Measurements from ENCODE around the gene TNFRSF18. TPM values are rescaled to one million over a fixed set of nuclear protein-coding genes. Genes with fewer than 3 reads are reported as not detected.

Gene TNFRSF18
- total RNA-seq, 1 donor, result not detected

GRCh38 chr1:1228596-1229321 lies 22.4 kb upstream of the TNFRSF18 start:
- H2AFZ ChIP-seq (ENCODE audit: low read length), result no peak overlapping the region
- H4K20me1 ChIP-seq (ENCODE audit: insufficient read depth, low read length), result peaks cover 54% of the 10 kb centered on the region
- TF ChIP-seq CTCF (IDR thresholded peaks at IDR 0.05; ENCODE audit: extremely low read depth, low read depth, low read length), result no peak
- no peaks in the 10 kb centered on the region for H3K27me3 ChIP-seq (ENCODE audit: insufficient read depth, low read length)
- H3K4me3 ChIP-seq (ENCODE audit: insufficient read depth, low read length), result no peak overlapping the region
- no peaks in the 10 kb centered on the region for H3K9me3 ChIP-seq (ENCODE audit: low read depth, low read length)
- H3K79me2 ChIP-seq (ENCODE audit: insufficient read depth, low read length), result peaks cover 91% of the 10 kb centered on the region
- no peak overlapping the region for H3K4me2 ChIP-seq (ENCODE audit: insufficient read depth, low read length)
- H3K36me3 ChIP-seq (ENCODE audit: insufficient read depth, low read length), result peaks cover 12% of the 10 kb centered on the region
- no peak overlapping the region for H3K27ac ChIP-seq (ENCODE audit: low read depth, low read length)
- no peak for DNase-seq (ENCODE audit: insufficient read length, low spot score, missing footprints)
- H3K4me1 ChIP-seq (ENCODE audit: insufficient read depth, low read length), result peaks cover 13% of the 10 kb centered on the region

DNA sequence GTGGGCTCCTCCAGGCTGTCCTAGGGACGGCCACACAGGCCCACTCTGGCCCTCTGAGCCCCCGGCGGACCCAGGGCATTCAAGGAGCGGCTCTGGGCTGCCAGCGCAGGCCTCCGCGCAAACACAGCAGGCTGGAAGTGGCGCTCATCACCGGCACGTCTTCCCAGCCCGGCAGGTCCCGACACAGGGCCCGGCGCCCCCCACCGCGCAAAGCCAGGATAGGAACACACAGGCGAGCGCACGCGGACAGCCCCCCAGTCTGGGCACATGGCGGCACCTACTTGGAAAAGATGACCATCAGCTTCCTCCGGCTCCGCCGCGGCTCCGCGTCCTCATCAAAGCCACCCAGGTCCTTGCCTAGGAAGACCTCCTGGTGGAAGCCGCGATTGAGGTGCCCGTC lies 21.8 kb upstream of the TNFRSF18 start:
- Histone ChIP-seq H3K9me3 (ENCODE audit: low read depth, low read length) (no peaks in the 10 kb centered on the region), H3K36me3 (ENCODE audit: insufficient read depth, low read length) (peaks cover 14% of the 10 kb centered on the region), H4K20me1 (ENCODE audit: insufficient read depth, low read length) (peaks cover 57% of the 10 kb centered on the region)

DNA sequence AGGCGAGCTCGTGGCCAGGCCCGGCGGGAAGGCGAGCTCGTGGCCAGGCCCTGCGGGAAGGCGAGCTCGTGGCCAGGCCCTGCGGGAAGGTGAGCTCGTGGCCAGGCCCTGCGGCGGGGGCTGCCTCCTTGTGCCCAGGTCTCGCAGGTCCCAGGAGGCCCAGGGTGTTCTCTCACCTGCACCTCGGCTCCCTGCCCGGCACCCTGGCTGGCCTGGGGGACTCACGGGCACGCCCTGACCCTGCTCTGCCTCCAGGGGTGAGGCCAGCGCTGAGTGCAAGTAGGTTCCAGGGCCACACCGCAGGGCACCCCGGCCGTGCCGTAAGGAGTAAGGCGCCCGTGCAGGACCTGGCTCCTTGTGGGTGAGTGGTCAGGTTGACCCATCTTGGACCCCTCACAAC lies 21.0 kb upstream of the TNFRSF18 start:
- no peaks in the 10 kb centered on the region for H3K9me3 ChIP-seq (ENCODE audit: low read depth, low read length)
- H3K4me3 ChIP-seq (ENCODE audit: insufficient read depth, low read length), result no peak overlapping the region
- H3K27ac ChIP-seq (ENCODE audit: low read depth, low read length), result no peak overlapping the region
- no peak overlapping the region for H2AFZ ChIP-seq (ENCODE audit: low read length)
- H3K79me2 ChIP-seq (ENCODE audit: insufficient read depth, low read length), result peaks cover 82% of the 10 kb centered on the region
- H3K4me1 ChIP-seq (ENCODE audit: insufficient read depth, low read length), result peaks cover 13% of the 10 kb centered on the region
- H3K4me2 ChIP-seq (ENCODE audit: insufficient read depth, low read length), result no peak overlapping the region
- no peaks in the 10 kb centered on the region for H3K27me3 ChIP-seq (ENCODE audit: insufficient read depth, low read length)
- peaks cover 22% of the 10 kb centered on the region for H3K36me3 ChIP-seq (ENCODE audit: insufficient read depth, low read length)
- peaks cover 62% of the 10 kb centered on the region for H4K20me1 ChIP-seq (ENCODE audit: insufficient read depth, low read length)
- TF ChIP-seq CTCF (IDR thresholded peaks at IDR 0.05; ENCODE audit: extremely low read depth, low read depth, low read length), result no peak
- no peak for DNase-seq (ENCODE audit: insufficient read length, low spot score, missing footprints)

More for the DNA sequence above, 21.8 kb upstream of the TNFRSF18 start:
- no peak overlapping the region for H3K4me3 ChIP-seq (ENCODE audit: insufficient read depth, low read length)
- no peaks in the 10 kb centered on the region for H3K27me3 ChIP-seq (ENCODE audit: insufficient read depth, low read length)
- H3K27ac ChIP-seq (ENCODE audit: low read depth, low read length), result no peak overlapping the region
- H2AFZ ChIP-seq (ENCODE audit: low read length), result no peak overlapping the region
- peaks cover 85% of the 10 kb centered on the region for H3K79me2 ChIP-seq (ENCODE audit: insufficient read depth, low read length)
- DNase-seq (ENCODE audit: insufficient read length, low spot score, missing footprints), result no peak
- TF ChIP-seq CTCF (IDR thresholded peaks at IDR 0.05; ENCODE audit: extremely low read depth, low read depth, low read length), result no peak
- no peak overlapping the region for H3K4me2 ChIP-seq (ENCODE audit: insufficient read depth, low read length)
- peaks cover 13% of the 10 kb centered on the region for H3K4me1 ChIP-seq (ENCODE audit: insufficient read depth, low read length)

DNA sequence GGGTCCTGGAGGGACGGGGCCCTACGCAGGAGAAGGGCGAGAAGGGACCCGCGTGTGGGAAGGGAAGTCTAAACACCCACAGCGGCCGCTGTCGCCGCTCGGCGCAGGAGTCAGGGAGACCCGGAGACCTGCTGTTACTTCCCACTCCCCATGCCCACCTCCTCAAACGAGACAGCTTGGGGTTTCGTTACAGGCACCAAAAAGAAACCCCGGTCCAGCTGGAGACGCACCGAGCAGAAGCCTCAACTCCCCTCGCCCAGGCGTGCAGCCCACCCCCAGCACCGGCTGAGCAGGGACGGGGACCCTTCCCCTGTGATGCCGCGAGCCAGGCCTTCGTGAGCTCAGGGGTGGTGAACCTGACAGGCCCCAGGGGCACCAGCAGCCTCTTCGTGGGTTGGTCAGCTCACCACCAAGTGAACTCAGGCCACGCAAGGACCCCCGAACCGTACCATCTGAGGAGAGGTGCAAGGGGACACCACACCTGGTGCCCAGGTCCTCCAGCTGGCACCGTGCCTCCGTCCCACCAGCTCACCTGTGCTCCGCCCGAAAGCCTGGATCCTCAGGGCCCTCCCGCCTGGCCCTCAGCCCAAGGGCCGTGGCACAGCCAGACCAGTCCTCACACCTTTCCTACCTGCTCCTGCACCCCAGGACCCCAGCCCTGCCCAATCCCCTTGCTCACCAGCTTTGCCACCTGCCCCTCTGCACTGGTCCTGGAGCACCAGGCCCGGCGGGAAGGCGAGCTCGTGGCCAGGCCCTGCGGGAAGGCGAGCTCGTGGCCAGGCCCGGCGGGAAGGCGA lies 20.4 kb upstream of the TNFRSF18 start:
- Histone ChIP-seq H3K36me3 (ENCODE audit: insufficient read depth, low read length) (peaks cover 26% of the 10 kb centered on the region), H4K20me1 (ENCODE audit: insufficient read depth, low read length) (peaks cover 62% of the 10 kb centered on the region), H3K27me3 (ENCODE audit: insufficient read depth, low read length) (no peaks in the 10 kb centered on the region), H3K9me3 (ENCODE audit: low read depth, low read length) (no peaks in the 10 kb centered on the region), H3K79me2 (ENCODE audit: insufficient read depth, low read length) (peaks cover 81% of the 10 kb centered on the region), H3K4me3 (ENCODE audit: insufficient read depth, low read length) (no peak overlapping the region), H3K4me1 (ENCODE audit: insufficient read depth, low read length) (peaks cover 13% of the 10 kb centered on the region), H3K4me2 (ENCODE audit: insufficient read depth, low read length) (no peak overlapping the region), H3K27ac (ENCODE audit: low read depth, low read length) (no peak overlapping the region), H2AFZ (ENCODE audit: low read length) (no peak overlapping the region)
- no peak for TF ChIP-seq CTCF (IDR thresholded peaks at IDR 0.05; ENCODE audit: extremely low read depth, low read depth, low read length)
- no peak for DNase-seq (ENCODE audit: insufficient read length, low spot score, missing footprints)
